AG04450 (cell line): ENCODE results near the gene PSTK. TPM values are rescaled to one million over a fixed set of nuclear protein-coding genes. Genes with fewer than 3 reads are reported as not detected.

ENCODE experiments used
- CTCF ChIA-PET: fragments of 300-600, 350-600 bp; formaldehyde crosslinking; extraction: SDS; loops from one replicate; lab custom pipeline; 2022; ENCODE audit warnings: antibody characterized with exemption, inconsistent platforms; lab: Charles Lee
- POLR2A ChIA-PET: fragments of 350-600 bp; formaldehyde crosslinking; extraction: SDS; loops from one replicate; lab custom pipeline; 2021; ENCODE audit warnings: antibody characterized with exemption, inconsistent platforms; lab: Yijun Ruan, JAX
- DNase-seq: peaks from one replicate; pipeline ENCODE4 v3.0.0-alpha.2; 2011; ENCODE audit warnings: low read depth, low spot score
- H3K27ac ChIP-seq: one replicate; pipeline ENCODE4 v1.5.1; 2012; ENCODE audit warnings: low read depth, low read length, control low read depth
- H3K27me3 ChIP-seq: one replicate; pipeline ENCODE4 v1.6.0; 2012; ENCODE audit warnings: low read length; ENCODE audit not compliant: control insufficient read depth, insufficient read depth
- H3K4me3 ChIP-seq: 2 replicates; pipeline ENCODE4 v1.5.1; 2011; ENCODE audit warnings: mild to moderate bottlenecking, low read depth, low read length, control low read depth
- H3K9me3 ChIP-seq: 2 replicates; pipeline ENCODE4 v1.5.1; 2012; ENCODE audit warnings: low read length; ENCODE audit not compliant: control insufficient read depth, insufficient read depth
- polyA plus RNA-seq: library from polyadenylated mRNA; depleted of rRNA; stranded (reverse); fragments of >200 nt; gene quantifications from 2 replicates; pipeline ENCODE4 v1.2.3, GENCODE V29; 2011
- TF ChIP-seq, protein P1 (sequence below): IDR thresholded peaks from 2 replicates; pipeline ENCODE4 v1.5.1; 2011; ENCODE audit warnings: low read depth, low read length, control low read depth, inconsistent platforms

The PSTK gene
- polyA plus RNA-seq, 1 experiment = 5.1 TPM

DNA sequence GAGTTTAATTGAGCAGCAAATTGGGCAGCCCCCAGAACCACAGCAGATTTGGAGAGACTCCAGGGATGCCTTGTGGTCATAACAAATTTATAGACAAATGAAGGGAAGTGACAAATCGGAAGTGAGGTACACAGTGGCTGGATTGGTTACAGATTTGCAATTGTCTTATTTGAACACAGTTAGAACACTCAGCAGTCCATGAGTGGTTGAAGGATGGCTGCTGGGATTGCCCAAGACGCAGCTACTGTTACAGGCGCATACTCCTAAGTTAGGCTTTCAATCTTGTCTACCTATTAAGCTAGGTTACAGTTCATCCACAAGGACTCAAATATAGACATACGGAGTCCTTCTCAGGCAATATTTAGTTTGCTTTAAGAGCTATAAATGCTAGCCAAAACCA is 36.0 kb downstream of the PSTK start:
- no peaks in the 10 kb centered on the region for H3K27me3 ChIP-seq
- POLR2A ChIA-PET = no interaction called here
- CTCF ChIA-PET = interaction anchor here (0.5 kb wide), 1 partner anchor 542 kb away, joined by 8 read pairs; no protein-coding TSS in a partner anchor

DNA sequence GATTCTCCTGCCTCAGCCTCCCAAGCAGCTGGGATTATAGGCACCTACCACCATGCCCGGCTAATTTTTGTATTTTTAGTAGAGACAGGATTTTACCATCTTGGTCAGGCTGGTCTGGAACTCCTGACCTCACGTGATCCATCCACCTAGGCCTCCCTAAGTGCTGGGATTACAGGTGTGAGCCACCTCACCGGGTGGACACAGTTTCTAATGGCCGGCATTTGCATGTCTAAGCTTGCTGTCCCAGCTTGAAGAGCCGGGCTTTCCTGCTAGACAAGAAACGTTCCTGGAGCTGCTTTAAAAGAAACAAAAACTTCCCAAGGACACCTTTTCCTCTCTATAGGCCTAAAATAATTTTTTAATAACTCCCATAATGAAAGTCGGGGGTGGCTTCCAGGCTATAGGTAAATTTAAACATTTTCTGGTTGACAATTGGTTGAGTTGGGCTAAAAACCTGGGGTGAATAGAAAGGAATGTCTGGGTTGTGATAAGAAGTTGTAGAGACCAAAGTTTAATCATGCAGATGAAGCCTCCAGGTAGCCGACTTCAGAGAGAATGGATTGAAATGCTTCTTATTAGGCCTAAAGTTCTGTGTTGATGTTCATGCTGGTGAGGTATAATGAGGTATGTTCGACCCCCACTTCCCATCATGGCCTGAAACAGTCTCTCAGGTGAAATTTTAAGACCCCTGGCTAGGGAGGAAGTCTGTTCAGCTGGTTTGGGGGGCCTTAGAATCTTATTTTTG is 37.4 kb downstream of the PSTK start:
- Histone ChIP-seq H3K27ac (no peak overlapping the region), H3K27me3 (no peaks in the 10 kb centered on the region), H3K4me3 (no peak overlapping the region), H3K9me3 (no peaks in the 10 kb centered on the region)
- ChIA-PET CTCF (no interaction called here), POLR2A (no interaction called here)
- no peak for DNase-seq
- TF ChIP-seq, protein P1, sequence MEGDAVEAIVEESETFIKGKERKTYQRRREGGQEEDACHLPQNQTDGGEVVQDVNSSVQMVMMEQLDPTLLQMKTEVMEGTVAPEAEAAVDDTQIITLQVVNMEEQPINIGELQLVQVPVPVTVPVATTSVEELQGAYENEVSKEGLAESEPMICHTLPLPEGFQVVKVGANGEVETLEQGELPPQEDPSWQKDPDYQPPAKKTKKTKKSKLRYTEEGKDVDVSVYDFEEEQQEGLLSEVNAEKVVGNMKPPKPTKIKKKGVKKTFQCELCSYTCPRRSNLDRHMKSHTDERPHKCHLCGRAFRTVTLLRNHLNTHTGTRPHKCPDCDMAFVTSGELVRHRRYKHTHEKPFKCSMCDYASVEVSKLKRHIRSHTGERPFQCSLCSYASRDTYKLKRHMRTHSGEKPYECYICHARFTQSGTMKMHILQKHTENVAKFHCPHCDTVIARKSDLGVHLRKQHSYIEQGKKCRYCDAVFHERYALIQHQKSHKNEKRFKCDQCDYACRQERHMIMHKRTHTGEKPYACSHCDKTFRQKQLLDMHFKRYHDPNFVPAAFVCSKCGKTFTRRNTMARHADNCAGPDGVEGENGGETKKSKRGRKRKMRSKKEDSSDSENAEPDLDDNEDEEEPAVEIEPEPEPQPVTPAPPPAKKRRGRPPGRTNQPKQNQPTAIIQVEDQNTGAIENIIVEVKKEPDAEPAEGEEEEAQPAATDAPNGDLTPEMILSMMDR = no peak

More for the DNA sequence above, 36.0 kb downstream of the PSTK start:
- Histone ChIP-seq H3K27ac (no peak overlapping the region), H3K4me3 (no peak overlapping the region), H3K9me3 (no peaks in the 10 kb centered on the region)
- no peak for DNase-seq
- TF ChIP-seq, protein P1 = no peak

DNA sequence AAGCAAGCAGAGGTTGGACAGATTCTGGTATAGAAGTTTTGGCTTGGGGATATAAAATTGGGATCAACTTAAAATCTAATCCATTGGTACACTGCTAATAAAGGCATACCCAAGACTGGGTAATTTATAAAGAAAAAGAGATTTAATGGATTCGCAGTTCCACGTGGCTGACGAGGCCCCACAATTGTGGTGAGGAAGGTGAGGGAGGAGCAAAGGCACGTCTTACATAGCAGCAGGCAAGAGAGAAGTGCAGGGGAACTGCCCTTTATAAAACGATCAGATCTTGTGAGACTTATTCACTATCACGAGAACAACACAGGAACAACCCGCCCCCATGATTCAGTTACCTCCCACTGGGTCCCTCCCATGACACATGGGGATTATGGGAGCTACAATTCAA is 38.3 kb downstream of the PSTK start:
- CTCF ChIA-PET = no interaction called here
- POLR2A ChIA-PET = no interaction called here
- H3K27me3 ChIP-seq = no peaks in the 10 kb centered on the region

DNA sequence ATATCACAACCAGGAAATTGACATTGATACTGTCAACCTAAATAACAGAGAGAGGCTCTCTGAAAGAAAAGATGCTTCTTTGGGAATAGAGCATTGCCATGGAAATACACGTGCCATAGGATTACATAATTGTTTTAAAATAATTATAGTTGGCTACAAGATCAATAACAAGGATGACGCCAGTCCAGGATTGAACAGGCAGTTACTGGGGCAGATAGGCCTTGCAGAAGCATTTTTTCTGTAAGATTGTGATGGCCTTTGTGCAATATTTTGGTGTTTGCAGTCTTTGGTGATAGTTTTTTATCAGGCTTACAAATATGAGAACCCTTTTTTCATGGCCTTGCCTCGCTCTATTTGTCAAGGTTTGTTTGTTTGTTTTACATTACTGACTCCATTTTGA is 39.1 kb downstream of the PSTK start:
- Histone ChIP-seq H3K27ac (no peak overlapping the region), H3K27me3 (no peaks in the 10 kb centered on the region), H3K9me3 (no peaks in the 10 kb centered on the region), H3K4me3 (no peak overlapping the region)
- POLR2A ChIA-PET = no interaction called here
- CTCF ChIA-PET = no interaction called here
- no peak for DNase-seq
- TF ChIP-seq, protein P1 = no peak

More for the DNA sequence above, 38.3 kb downstream of the PSTK start:
- Histone ChIP-seq H3K9me3 (no peaks in the 10 kb centered on the region), H3K4me3 (no peak overlapping the region), H3K27ac (no peak overlapping the region)
- DNase-seq = no peak
- TF ChIP-seq, protein P1 = no peak

DNA sequence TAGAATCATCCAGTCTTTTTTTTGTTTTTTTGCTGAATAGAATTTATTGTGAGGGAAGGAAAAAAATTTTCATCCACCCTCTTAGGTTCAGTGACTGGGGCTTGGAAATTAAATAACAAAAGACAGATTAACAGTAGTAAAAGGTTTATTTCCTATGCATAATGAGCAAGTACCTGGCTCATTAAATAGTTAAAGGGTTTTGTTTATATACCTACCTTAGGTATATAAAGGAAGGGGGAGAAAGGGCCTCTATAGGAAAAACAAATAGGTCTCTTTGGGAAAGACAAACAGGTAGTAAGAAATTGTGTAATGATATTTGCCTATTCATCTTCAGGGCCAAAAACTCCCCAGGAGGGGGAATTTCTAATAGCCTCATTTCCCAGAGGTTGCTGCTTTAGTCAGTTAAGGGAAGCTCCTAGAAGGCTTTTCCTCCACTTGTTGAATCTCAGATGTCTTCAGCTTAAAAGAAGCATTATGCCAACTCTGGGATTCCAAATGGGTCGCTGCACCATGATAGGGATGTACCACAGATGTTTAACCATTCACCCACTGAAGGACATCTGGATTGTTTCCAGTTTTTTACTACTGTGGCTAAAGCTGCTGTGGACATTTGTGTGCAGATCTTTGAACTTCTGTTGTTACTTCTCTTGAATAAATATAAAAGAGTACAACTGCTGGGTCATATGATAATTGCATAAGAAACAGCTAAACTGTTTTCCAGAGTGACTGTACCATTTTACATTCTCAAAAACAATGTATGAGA is 39.9 kb downstream of the PSTK start:
- CTCF ChIA-PET = interaction anchor here (0.6 to 3.3 kb wide), 6 partner anchors 10 to 25 kb away, joined by 3 to 17 read pairs (median 10); no protein-coding TSS in a partner anchor

More for the DNA sequence above, 39.9 kb downstream of the PSTK start:
- no peaks in the 10 kb centered on the region for H3K9me3 ChIP-seq
- DNase-seq = no peak
- H3K27me3 ChIP-seq = no peaks in the 10 kb centered on the region
- TF ChIP-seq, protein P1 = no peak
- no peak overlapping the region for H3K27ac ChIP-seq
- POLR2A ChIA-PET = interaction anchor here (0.6 kb wide), 1 partner anchor 9 kb away, joined by 3 read pairs; no protein-coding TSS in a partner anchor
- H3K4me3 ChIP-seq = no peak overlapping the region
